Kasumi-1 (cell line): Measurements from ENCODE around the gene DR1.
A peak's percentile ranks its signal among the peaks of the same experiment; 100 is the strongest.
"Not testable (repeated sequence)": the region's sequence is repeated elsewhere in the genome, so short reads cannot be mapped to it uniquely, and the experiment has no call there.

ENCODE experiments used
- DNase-seq, 2 experiments: peaks; one replicate each; lab custom pipeline; 2025; lab: John Stamatoyannopoulos, UW

DR1 gene

DNA sequence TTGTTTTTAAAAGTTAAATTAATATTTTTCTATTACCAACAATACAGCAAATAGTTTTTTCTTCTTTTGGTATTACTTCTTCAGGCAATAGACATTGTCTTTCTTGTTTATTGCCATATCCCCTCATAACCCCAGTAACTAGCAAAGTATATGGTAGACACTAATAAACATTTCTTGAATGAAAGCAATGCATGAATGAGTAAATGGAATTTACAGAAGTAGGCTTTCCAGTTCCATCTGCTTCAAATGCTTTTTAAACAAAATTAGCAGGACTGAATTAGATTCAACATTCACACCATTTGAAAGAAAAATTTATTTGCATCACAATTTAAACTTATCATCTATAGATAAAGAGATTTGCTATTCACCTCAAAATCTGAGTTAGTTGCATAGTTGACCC lies 5.6 kb upstream of the DR1 start:
- DNase-seq = no peak

DNA sequence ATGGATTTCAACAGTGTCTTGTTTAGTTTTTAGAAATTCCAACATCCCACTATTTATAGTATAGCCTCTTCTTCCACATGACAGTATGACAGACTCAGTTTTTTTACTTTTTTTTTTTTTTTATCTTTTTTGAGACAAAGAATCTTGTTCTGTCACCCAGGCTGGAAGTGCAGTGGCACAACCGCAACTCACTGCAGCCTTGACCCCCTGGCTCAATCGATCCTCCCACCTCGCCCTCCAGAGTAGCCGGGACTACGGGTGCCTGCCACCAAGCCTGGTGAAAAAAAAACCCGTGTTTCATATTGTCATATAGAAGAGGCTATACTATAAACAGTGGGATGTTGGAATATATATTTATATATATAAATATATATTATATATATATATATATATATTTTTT lies 1.2 kb upstream of the DR1 start:
- no peak for DNase-seq

DNA sequence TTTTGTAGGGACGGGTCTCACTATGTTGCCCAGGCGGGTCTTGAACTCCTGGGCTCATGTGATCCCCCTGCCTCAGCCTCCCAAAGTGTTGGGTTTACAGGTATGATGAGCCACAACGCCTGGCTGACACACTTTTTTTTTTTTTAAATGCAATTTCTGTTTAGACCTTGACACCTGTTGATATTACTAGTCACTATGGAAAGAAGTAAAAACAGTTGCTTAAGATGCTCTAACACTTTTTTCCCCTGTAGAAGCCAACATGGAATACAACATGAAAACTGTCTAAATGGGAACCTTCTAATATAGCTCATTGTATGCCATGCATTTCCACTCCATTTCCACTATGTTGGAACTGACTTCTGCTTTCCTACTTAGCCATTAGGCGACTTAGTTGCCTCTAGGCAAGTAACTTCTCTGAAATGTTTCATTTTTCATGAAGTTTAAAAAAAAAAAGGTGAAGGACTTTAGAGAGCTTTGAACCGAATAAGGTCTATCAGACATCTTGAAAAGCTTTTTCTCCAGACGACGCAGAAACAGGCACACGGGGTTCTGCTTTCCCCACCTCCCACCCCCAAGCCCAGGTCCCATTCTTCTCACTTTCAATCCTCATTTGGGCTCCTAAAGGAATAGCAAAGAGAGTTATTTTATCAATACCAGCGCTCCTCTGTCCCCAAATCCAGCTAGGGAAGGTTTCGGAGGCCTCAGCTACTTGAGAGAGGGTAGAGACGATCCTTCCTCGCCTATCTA lies 648 bp upstream of the DR1 start:
- peak; percentile 74 to 77 for DNase-seq

DNA sequence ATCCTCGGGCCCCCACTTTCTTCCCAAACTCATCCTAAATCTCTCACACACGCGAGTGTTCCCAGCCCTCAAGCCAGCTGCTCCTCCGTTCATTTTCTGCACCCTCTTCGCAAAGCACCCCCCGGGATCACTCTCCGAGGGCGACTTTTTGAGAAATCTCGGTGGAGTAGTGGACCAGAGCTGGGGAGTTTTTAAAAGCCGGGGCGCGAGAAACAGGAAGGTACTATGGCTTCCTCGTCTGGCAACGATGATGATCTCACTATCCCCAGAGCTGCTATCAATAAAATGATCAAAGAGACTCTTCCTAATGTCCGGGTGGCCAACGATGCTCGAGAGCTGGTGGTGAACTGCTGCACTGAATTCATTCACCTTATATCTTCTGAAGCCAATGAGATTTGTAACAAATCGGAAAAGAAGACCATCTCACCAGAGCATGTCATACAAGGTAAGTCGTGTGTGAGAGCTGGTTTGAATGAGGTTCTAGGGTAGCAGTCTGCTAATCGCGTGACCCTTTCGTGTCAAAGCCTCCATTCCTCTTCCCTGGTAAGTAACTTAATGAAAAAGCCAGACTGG lies 800 bp downstream of the DR1 start:
- DNase-seq = peak; percentile 53 to 67

DNA sequence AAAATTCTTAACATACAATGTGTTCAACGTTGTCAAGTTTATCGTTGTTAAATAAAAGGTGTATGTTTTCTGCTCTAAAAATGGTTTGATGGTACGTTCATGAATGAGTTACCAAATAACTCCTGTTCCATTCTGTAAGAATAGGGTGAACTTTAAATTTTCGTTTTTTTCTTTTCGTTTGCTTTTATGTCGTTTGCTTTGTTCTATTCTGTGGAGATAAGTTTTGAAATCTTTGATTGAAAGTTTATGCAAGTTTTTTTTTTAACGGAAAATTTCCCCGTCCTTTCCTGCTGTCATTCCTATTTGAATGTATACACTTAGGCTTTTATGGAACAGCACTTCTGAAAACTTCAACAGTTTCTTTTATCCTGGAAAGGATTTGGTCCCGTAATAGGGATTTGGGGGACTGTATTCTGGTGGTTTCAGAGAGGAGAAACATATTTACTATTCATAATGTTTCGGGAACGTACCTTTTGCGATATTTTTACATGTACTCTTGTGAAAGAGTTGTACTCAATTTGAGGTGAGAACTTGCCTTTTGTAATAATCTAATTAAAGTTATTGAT lies 1.7 kb downstream of the DR1 start:
- DNase-seq = peak; percentile 13

DNA sequence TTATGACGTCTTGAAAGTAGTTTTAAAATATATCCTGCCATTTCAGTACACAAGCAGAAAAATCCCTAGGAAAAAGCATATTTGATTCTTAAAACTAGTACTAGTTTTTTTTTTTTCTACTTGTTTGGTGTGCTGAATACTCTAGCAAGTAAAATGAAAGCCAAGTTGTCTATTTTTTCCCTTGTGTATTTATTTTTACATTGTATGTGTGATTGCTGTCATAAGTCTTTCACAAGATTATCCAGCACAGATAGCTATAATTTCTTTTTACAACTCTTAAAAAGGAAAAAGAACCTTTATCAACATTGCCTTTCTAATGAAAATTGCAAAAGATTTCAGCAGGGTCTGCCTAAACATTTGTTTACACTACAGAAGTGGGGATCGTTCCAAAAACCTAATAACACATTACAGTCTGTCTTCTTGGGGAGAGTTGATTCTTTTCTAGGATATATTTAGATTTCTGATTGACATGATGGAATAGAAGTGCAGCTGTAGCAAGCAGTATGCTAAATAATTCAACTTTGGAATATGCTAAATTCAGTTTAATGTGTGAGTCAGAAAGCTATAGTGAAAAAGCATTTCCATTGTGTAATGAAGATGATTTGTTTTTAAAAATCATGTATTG lies 2.5 kb downstream of the DR1 start:
- peak in 1 of 2 experiments; percentile 20 for DNase-seq

DNA sequence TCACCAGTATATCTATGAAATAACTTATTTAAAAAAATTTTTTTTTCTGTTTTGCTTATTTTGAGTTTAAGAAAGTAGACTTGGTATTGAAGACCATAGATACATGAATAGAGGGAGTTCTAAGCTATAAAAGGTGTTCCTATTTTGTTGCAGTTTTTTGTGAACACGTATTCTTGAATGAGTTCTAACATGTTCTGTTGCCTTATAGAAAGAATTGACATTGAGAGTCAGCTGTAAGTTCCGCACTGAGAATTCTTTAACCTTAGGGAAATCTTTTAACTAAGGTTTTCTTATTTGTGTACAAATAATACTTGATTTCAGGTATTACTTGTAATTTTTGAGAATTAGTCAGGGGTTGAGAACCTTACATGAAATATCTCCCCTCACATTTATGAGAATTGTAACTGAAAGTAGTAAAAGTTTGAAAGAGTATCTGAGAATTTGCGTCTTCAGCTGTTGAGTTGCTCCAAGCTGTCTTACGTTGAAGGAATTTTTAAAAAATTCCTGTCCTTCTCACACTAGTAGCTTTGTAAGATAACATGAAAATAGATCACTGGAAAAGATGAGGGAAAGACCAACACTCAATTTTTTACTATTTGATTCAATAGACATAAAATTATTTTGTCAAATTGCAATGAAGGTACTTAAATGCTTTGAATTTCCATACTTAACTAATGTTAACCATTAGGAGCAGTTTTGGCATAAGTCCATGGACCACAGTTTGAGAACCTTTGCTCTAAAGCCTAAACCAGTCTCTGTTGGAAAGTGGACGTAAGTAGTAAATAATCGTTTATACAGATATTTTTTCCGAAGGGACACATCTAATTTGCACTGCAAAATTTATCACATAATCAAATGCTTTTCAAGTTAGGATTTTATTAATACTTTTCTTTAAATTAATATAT lies 3.8 kb downstream of the DR1 start:
- DNase-seq = peak; percentile 19 to 20

DNA sequence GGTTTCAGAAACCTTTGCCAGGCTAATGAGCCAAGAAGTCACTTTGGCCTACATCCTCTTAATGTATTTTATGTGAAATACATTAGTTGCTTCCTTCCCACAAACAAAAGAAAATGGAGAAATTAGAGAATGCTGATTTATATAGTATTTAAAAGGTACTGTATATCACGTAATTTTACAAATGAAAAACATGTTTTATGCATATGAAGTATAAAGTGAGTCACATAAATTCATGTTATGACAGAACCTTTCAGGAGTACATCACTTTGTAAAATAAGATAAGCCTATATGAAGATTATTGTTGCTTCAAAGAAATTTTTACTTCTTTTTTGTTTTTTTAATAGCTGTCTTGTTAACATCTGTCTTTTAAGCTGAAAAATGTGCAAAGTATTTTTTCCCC lies 4.6 kb downstream of the DR1 start:
- no peak for DNase-seq

DNA sequence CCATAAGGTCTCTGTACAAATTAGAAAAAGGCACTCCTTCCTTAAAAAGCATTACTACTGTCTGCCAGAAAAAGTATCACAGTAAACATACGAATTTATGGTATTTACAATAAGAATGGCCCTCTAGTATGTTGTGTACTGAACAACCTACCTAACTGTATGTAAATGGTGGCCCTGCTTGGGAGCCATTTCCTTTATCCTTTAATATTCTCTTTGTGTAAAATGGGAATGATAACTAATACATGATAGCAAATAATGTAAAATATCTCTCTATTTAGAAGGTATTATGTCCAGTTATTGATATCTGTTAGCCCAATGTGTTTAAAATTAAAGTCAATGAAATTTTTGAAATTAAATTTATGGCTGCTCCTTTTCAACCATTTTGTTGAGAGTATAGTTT lies 5.2 kb downstream of the DR1 start:
- no peak for DNase-seq

DNA sequence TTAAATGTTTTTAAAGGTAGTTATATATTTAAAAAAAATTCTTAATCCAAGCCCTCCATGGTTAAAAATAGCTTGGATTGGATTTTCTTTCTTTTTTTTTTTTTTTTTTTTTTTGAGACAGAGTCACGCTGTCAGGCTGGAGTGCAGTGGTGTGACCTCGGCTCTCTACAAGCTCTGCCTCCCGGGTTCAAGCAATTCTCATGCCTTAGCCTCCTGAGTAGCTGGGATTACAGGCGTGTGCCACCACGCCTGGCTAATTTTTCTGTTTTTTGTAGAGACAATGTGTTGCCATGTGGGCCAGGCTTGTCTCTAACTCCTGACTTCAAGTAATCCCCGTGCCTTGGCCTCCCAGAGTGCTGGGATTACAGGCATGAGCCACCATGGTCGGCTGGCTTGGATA lies 5.6 kb downstream of the DR1 start:
- not testable (repeated sequence) for DNase-seq

DNA sequence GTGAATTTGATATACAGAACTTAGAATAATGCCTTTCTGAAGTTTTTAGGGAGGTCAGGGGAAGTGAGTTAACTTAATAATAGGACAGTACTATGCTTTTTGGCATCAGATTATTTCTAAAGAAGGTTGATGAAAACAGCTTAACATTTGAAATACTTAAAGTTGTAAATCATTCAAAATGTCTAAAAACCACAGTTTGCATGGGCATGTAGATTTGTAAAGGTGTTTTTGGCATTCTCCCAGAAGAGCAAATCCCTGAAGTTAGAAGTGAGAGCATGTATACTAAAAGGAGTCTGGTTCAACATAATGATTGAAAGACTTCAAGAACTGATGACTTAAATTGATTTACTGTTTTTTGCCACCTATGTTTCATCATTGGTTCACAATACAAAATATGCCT lies 6.7 kb downstream of the DR1 start:
- no peak for DNase-seq

DNA sequence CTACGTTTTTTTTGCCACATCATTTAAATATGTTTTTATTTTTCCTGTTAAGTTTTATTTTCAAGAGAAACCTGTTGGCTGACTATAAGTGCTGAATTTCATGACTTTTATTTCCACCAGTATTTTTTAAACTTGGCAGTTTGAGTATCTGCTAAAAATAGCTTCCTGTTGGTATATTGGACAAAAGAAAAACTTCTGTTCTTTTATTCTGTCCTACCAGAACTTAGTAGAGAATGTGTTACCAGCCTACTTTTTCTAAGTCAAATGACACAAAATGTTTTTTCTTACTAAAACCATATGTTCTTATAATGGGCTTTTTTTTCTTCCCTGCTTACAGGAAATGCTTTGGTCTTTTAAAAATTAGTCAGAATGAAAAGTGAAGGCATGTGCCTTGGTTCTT lies 7.6 kb downstream of the DR1 start:
- no peak for DNase-seq

DNA sequence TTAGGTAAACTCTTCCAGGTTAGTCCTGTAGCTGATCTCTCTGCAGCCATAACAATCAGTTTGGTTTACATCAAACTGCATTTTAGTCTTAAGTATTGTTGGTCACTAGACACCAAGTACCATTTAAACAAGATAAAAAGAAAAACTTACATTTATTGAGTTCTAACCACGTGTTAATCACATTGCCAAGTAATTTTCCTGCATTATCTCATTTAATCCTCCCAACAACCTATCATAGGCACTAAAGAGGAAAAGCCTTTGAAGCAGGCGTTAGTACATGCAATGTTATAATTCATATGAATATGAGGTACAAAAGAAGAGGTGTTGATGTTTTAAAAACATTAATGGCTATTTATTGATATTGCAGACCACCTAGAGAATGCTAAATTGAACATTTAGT lies 9.0 kb downstream of the DR1 start:
- DNase-seq = no peak

DNA sequence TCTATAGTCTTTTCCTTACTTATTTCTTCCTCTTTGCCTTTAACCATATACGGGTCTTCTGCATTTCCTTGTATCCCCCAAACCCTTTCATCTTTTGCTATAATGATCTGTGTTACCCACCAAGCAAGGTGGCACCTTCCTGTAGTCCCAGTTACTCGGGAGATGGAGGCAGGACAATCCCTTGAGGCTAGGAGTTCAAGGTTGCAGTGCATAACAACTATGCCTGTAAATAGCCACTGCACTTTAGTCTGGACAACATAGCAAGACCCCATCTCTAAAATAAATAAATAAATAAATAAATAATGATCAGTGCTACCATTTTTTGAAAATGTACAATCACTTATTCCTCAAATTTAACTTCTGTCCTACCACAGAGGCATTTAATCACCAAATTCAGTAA lies 11.5 kb downstream of the DR1 start:
- no peak for DNase-seq

DNA sequence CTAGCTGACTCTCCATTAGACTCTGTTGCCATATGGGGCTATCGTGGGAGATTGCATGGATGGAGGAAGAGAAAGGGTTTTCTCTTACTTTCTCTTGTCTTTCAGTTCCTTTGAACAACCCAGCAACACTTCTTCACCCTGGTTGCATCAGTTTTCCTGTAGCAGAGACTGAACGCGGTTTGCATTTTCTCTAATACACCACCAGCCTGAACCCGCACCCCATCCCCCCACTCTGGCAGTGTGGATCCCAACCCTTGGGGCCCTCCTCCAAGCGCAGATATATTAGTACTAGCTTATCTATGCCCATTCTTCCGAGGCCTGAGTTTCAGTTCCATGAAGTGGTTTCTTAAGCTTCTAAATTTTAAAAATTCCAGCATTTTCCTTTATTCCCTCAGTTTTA lies 12.6 kb downstream of the DR1 start:
- DNase-seq = no peak

DNA sequence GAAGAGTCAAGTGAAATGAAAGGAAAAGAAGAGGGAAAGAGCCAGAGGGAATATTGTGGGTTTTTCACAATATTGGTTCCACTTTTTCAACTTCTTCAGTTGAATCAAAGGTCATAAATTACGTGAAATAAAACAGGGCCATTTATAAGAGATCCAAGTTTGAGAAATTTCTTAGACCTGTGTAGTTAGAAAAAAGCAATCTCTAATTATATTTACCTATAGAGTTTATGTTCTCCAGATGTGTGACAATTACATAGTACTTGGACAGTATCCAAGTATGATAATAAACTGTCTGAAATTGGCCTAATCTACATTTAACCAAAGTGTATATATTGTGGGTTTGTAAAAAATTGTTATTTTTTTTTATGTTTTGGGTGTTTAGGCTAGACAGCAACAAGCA lies 14.4 kb downstream of the DR1 start:
- peak in 1 of 2 experiments; percentile 6 for DNase-seq

DNA sequence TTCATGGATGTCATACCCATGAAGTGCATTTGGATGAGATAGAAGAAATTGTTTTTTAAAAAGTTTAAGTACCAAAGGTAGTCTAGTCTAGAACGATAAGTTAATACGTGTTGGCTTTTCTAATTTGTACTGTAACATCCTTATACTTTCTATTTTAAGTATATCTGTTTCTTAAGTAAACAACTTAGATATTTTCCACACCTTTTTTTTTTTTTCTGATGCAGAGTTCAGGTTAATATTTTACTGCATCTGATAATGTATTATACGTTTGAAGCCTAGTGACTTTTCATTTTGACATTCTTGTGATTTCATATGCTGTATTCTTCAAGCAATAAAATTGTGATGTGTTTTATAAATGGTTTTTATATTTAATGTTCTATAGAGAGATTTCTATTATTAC lies 16.5 kb downstream of the DR1 start:
- no peak for DNase-seq

DNA sequence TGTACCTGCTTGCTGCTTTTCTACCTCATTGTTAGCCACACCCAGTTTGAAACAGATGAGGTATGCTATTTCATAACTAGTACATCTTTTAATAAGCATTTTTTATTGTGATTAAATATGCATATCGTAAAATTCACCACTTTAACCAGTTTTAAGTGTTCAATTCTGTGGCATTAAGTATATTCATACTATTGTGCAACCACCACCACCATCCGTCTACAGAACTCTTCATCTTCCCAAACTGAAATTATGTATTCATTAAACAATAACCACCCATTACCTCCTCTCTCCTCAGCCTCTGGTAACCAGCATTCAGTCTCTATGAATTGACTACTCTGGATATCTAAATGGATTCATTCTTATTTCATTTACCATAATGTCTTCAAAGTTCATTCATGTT lies 20.1 kb downstream of the DR1 start:
- DNase-seq = no peak

DNA sequence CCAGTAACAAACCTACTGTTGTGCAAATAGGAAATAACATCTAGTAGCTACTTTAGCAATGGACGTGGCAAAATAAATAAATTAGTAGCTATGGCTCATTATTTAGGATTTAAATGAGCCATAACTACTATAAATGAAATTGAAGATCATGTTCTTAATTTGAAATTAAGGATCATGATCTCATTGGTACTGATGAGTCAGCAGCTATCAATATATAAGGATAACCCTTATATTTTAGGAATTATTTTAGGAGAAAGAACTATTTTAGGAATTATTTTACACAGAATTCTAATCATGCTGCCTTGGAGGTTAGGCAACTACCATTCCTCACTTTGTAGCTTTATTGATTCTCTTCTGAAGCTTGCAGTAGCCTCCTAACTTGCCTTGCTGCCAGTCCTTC lies 24.0 kb downstream of the DR1 start:
- DNase-seq = no peak

DNA sequence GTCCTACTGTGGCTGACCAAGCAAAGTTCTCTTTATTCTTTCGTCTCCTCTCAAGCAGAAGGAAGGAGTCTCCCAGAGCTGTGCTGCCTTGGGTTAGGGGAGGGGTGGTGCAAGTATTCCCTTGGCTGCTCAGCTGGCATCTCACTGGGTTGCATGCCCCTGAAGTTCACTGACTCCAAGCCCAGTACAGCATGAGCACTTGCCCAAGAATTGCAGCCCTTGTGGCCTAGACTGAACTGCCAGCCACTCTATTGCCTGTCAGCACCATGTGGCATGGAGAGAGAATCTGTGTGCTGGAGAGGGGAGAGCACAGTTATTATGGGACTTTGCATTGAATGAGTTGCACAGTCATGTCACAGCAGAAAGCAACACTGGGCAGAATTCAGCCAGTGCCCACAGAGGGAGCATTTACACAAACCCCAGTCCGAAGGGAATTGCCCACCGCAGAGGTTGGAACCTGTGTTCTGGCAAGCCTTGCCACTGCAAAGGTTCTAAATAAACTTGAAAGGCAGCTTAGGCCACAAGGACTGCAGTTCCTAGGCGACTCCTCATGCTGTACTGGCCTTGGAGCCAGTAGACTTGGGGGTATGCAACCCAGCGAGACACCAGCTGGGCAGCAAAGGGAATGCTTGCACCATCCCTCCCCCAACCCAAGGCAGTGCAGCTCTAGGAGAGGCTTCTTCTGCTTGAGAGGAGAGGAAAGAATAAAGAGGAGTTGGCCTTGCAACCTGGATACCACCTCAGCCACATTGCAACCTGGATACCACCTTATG lies 28.8 kb downstream of the DR1 start:
- DNase-seq = no peak

DNA sequence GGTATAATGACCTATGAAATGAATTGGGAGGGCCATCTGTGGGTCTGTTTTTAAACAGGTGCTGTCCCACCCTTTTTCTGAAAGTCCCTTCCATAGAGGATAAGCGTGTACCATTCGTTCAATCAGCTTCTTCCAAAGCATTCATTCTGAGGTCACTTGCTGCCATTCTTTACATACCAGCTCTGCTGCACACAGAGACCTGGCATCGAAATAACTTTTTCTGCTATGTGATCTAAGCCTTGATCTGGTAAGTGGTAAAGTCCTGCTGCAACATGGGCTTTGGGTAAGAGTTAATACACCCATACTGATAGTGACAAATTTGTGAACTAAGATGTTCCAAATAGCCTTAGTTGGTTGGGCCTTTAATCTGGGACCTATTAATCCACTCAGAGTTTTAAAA lies 38.9 kb downstream of the DR1 start:
- no peak for DNase-seq
